Fibroblast of the aortic adventitia (primary cell): ENCODE measurements around the gene BICC1. TPM values are rescaled to one million over a fixed set of nuclear protein-coding genes. Genes with fewer than 3 reads are reported as not detected.

Experiments used
- DNase-seq: peaks from one replicate; pipeline ENCODE4 v3.0.0-alpha.2; 2010; ENCODE audit warnings: low read depth
- H3K4me3 ChIP-seq: 2 replicates; pipeline ENCODE4 v1.5.1; 2011; ENCODE audit warnings: low read depth, mild to moderate bottlenecking, control low read depth, low read length, moderate library complexity
- CTCF ChIP-seq: IDR thresholded peaks from 2 replicates; pipeline ENCODE4 v1.5.1; 2011; ENCODE audit warnings: mild to moderate bottlenecking, low read length, control low read depth, inconsistent platforms; ENCODE audit not compliant: insufficient read depth
- total RNA-seq: library from RNA; depleted of rRNA; stranded (reverse); fragments of >200 nt; gene quantifications from 2 replicates; pipeline ENCODE4 v1.2.3, GENCODE V29; 2012; ENCODE audit warnings: low replicate concordance

The BICC1 gene
- total RNA-seq, 1 donor = 177 TPM

DNA sequence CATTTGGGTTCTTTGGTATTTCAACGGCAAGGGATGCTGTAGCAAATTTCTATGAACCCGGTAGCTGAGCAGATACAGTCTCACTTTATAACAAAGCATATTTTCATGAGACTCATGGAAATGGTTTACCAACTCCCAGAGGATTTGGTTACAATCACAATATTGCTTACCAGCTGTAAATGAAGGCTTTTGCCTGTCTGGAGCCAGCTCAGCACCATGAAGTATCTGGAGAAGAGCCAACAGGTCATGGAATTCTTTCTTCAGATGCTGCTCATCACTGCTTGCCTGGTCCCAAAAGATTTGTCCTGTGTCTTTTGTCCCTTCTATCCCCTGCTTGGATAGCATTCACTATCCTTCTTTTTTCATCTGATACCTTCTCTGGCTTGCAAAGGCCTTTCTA lies 346.9 kb downstream of the BICC1 start:
- H3K4me3 ChIP-seq = no peak overlapping the region
- no peak for DNase-seq
- TF ChIP-seq CTCF = no peak

DNA sequence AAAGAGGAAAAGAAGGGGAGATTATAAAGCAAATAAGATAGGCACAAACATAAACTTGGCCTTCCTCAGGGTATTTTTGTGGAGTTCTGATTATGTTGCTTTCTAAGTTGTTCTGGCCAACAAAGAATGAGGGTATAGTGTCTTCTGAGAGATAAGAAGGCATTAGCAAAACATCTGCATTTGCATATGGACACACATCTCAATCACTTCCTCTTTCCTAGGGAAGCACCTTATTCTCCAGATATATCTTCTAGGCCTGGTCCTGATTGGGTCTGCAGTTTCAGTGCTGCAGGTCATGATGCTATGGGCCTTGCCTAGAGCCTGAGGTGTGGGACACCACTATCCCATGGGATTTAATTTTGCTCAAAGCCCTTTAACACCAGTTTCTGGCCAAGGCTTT lies 355.0 kb downstream of the BICC1 start:
- TF ChIP-seq CTCF = no peak
- no peak overlapping the region for H3K4me3 ChIP-seq

DNA sequence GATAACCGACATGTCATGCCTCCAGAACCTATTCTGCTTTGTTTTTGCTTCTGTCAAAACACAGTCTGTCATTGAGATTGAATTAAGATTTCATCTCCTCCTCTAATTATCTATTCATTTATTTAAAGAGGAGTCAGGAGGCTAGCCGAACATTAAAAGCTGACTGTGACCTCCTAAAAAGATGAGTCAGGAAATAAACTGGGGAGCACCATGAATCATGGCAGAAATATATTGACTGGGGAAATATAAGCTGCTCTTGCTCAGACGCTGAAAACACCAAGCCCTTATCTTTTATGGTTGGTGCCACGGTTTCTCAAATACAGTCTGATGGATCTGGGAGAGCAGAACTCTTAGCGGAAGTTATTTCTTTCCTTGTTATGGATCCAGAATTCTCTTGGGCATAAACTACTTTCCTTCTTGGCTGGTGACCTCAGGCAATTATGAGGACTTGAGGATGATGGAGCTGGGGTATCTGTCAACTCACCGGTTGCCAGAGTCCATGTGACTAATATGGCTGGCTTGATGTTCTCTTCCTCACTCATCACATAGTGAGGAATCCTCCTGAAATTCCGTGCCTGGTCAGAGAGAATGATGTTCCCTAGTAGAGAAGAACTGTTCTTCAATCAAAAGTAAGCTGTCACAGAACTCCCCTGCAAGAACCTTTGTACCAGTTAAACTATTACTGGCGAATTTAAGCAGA lies 356.2 kb downstream of the BICC1 start:
- TF ChIP-seq CTCF = no peak
- H3K4me3 ChIP-seq = no peak overlapping the region
- no peak for DNase-seq

More for the DNA sequence above, 355.0 kb downstream of the BICC1 start:
- DNase-seq = no peak

- no peak for DNase-seq
- no peak overlapping the region for H3K4me3 ChIP-seq
- no peak for TF ChIP-seq CTCF
These were observed 357.4 kb downstream of the BICC1 start for GRCh38 chr10:58870070-58870469.

- H3K4me3 ChIP-seq = no peak overlapping the region
- TF ChIP-seq CTCF = no peak
- DNase-seq = no peak
These were observed 360.5 kb downstream of the BICC1 start for GRCh38 chr10:58873161-58873560.

Other genes with a start within 250 kb of the BICC1 start
- gene IPMK, start 245.0 kb upstream of the BICC1 start, total RNA-seq = 3.0 and 7.3 TPM in 2 replicates
- gene CISD1, start 243.7 kb upstream of the BICC1 start, total RNA-seq = 63.8 and 82.9 TPM in 2 replicates
- 5.7 and 25.0 TPM in 2 replicates for gene UBE2D1, start 177.9 kb upstream of the BICC1 start, total RNA-seq
- 24.9 and 43.7 TPM in 2 replicates for gene TFAM, start 127.5 kb upstream of the BICC1 start, total RNA-seq